ENCODE measurements around the gene KIAA1755.
"Not testable (repeated sequence)": the region's sequence is repeated elsewhere in the genome, so short reads cannot be mapped to it uniquely, and the experiment has no call there.

The KIAA1755 gene

GRCh38 chr20:38286586-38287531 lies 26.3 kb upstream of the KIAA1755 start:
- no peak for DNase-seq (ENCODE audit: low read depth, low spot score)

- DNase-seq (ENCODE audit: low read depth, low spot score) = no peak
Measured at GRCh38 chr20:38284893-38285444, 24.4 kb upstream of the KIAA1755 start.

GRCh38 chr20:38284066-38284650 lies 23.6 kb upstream of the KIAA1755 start:
- not testable (repeated sequence) for DNase-seq (ENCODE audit: low read depth, low spot score)

DNA sequence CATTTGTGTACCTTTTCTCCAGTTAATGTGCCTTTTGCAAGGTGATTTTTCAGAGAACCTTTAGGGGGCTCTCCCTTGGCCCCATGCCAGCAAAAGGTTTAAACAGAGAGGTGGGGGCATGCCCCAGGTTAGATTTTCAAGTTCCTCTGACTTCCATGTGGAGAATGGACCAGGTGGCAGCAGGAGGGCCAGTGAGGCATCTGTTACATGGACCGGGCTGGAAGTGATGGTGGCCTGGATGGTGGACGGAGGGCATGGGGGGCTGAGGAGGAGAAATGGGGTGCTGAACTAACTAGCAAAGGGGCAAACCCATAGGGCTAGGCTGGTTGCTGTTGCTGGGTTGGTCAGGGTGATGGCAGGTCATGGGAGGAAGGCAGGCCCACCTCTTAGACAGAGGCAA lies 22.7 kb upstream of the KIAA1755 start:
- no peak for DNase-seq (ENCODE audit: low read depth, low spot score)

DNA sequence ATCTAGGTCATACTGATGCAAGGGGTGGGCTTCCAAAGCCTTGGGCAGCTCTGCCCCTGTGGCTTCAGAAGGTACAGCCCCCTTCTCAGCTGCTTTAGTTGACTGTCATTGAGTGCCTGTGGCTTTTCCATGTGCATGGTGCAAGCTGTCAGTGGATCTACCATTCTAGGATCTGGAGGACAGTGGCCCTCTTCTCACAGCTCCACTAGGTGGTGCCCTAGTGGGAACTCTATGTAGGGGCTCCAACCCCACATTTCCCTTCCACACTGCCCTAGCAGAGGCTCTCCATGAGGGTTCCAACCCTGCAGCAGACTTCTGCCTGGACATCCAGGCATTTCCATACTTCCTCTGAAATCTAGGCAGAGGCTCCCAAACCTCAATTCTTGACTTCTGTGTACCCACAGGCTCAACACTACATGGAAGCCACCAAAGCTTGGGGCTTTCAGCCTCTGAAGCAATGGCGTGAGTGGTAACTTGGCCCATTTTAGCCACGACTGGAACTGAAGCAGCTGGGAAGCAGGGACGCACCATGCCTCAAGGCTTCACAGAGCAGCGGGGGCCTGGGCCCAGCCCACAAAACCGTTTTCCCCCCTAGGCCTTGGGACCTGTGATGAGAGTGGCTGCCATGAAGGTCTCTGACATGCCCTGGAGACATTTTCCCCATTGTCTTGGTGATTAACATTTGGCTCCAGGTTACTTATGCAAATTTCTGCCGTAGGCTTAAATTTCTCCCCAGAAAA lies 20.8 kb upstream of the KIAA1755 start:
- not testable (repeated sequence) for DNase-seq (ENCODE audit: low read depth, low spot score)

- no peak for DNase-seq (ENCODE audit: low read depth, low spot score)
Measured at GRCh38 chr20:38278763-38279162, 18.2 kb upstream of the KIAA1755 start.

- DNase-seq (ENCODE audit: low read depth, low spot score) = no peak
Measured at GRCh38 chr20:38278131-38278530, 17.6 kb upstream of the KIAA1755 start.

- no peak for DNase-seq (ENCODE audit: low read depth, low spot score)
Measured at GRCh38 chr20:38277691-38278090, 17.2 kb upstream of the KIAA1755 start.

- DNase-seq (ENCODE audit: low read depth, low spot score) = no peak
Measured at GRCh38 chr20:38277285-38277684, 16.8 kb upstream of the KIAA1755 start.

DNA sequence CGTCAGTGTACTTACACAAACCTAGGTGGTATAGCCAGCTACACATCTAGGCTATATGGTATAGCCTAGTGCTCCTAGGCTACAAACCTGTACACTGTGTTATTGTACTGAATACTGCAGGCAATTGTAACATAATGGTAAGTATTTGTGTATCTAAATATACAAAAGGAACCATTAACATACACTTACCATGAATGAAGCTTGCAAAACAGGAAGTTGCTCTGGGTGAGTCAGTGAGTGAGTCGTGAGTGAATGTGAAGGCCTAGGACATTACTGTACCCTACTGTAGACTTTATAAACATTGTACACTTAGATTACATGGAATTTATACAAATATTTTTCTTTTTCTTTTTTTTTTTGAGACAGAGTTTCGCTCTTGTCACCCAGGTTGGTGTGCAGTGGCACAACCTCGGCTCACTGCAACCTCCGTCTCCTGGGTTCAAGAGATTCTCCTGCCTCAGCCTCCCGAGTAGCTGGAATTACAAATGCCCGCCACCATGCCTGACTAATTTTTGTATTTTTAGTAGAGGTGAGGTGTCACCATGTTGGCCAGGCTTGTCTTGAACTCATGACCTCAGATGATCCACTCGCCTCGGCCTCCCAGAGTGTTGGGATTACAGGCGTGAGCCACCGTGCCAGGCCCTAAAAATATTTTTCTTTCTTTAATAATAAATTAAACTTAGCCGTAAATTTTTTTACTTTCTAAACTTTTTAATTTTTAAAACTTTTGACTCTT lies 15.4 kb upstream of the KIAA1755 start:
- no peak for DNase-seq (ENCODE audit: low read depth, low spot score)

GRCh38 chr20:38272961-38273360 lies 12.4 kb upstream of the KIAA1755 start:
- DNase-seq (ENCODE audit: low read depth, low spot score) = no peak

GRCh38 chr20:38272398-38272797 lies 11.9 kb upstream of the KIAA1755 start:
- no peak for DNase-seq (ENCODE audit: low read depth, low spot score)

DNA sequence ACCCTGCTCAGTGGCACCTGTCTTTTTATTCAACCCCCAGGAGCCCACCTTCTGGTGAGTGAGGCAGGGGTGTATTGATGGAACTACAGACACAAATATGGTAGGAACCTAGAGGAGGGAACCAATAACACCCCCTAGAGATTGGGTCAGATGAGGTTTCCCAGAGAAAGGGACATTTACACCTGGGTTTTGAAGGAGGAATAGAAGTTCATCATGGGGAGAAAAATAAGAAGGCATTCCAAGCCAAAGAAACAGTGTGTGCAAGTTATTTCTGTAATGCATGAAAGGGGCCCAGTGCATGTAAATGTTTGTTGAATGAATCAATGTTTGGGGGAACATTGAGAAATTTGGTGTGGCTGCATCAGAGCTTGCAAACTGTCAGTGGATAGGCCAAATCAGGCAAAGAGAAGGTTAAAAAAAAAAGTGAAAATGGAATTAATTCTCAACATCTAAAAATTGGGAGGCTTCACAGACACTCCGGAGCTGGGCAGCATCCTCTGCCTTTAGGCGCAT lies 11.1 kb upstream of the KIAA1755 start:
- no peak for DNase-seq (ENCODE audit: low read depth, low spot score)

DNA sequence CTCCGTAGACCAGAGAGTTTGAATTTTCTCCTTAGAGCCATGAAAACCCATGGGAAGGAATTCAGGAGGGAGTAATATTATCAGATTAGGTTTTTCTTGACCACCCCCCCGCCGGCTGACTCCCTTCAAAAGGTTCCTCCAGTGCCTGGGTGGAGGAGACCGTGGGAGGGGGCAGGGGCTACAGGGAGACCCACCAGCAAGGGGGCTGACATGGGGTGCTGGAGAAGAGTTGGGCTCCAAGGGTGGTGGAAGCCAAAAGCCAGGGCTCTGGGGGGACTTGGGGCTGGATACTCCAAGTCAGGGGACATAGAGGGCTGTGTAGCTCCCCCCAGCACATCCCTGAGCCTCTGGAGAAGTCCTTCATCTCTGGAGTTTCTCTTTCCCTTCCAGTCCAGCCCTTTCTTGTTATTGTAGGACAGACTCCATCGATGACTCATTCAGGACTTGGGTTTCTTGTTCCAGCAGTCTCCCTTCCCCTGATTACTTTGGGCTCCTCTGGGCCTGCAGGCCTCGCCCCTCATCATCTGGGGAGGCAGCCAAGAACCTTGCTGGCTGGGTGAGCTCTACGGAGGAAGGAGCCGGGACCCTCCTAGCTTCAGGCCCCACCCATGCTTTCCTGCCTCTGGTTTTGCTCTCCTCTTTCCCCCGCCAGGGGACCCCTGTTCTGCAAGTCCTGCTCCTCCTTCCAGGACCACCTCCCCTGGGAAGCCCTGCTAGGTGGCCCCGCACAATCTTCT lies 10.5 kb upstream of the KIAA1755 start:
- DNase-seq (ENCODE audit: low read depth, low spot score) = no peak

DNA sequence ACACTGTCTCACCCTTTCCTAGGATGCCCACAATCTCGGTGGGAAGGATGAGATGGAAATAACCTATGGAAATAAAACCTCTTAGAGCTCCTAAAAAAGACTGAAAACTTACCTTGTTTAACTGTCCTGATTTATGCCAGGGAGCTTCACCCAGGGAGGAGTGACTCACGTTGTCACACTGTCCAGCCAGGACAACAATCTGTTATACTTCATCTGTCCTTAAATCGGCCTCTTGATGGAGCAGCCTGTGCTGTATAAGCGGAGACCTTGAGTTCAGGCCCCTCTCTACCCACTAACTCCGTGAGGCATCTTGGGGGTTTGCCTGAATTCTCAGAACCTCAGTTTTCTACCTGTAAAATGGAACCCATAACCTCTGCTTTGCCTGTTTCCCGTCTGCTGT lies 9.2 kb upstream of the KIAA1755 start:
- no peak for DNase-seq (ENCODE audit: low read depth, low spot score)

GRCh38 chr20:38269040-38269439 lies 8.5 kb upstream of the KIAA1755 start:
- DNase-seq (ENCODE audit: low read depth, low spot score) = no peak

DNA sequence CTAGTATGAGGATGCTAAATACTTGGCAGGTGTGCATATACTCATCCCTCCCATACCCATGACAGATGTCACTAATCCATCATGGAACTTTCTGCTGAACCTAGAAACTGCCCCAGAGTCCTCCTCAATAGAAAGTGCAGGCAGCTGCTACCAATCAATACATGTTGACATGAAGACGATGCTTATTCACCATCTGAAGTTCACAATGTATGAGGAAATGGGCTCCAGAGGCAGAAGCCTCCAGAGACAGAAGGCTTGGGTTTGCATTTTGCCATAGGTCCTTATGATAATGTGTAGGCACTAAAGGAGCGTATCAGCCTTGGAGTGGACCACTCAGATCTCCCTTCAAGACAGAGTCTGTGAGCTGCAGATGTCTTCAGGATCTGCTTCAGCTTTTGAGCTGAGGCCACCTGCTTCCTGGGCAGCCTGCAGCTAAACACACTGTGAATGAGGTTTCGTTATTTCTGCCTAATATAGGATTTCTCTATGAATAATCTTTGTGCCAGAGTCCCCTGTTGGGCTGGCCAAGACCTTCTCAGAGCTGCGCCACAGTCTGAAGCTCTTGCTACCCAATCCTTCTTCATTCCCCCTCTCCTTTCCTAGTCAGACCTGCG lies 7.5 kb upstream of the KIAA1755 start:
- DNase-seq (ENCODE audit: low read depth, low spot score) = no peak

- DNase-seq (ENCODE audit: low read depth, low spot score) = no peak
Measured at GRCh38 chr20:38267296-38267695, 6.8 kb upstream of the KIAA1755 start.

GRCh38 chr20:38266426-38266825 lies 5.9 kb upstream of the KIAA1755 start:
- no peak for DNase-seq (ENCODE audit: low read depth, low spot score)

DNA sequence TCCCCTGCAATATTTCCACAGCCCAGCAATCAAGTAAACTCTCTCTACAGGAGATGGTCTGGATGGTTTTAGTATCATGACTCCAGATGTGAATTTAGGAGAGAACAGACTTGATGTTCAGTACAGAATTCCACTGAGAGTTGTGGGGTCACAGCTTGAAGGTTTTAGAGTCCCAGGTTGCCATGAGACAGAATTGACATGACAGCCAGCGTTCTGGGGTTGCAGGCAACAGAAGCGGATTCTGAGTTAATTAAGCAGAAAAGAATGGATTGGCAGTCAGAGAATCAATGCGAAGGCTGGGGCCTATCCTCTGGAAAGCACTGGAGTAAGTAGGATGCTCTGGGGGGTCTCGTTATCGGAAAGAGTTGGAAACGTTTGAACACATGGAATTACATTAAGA lies 2.4 kb upstream of the KIAA1755 start:
- no peak for DNase-seq (ENCODE audit: low read depth, low spot score)
